IMR-90 (cell line): ENCODE measurements around the gene FAM234A. TPM values are rescaled to one million over a fixed set of nuclear protein-coding genes. Genes with fewer than 3 reads are reported as not detected.

Source experiments
- ATAC-seq: fragments of 200-7000 bp; cut with Tn5 transposase; 2 replicates; pipeline ENCODE4 v1.9.1; 2020; ENCODE audit warnings: low read depth, mild to moderate bottlenecking, moderate library complexity
- BruUV-seq: library from RNA; stranded (reverse); fragments of 400-500 nt; replicated peaks from 2 replicates; lab custom pipeline; 2021; lab: Mats Ljungman, UMichigan
- CTCF ChIA-PET: fragments of 300-600 bp; formaldehyde crosslinking; extraction: SDS; loops from one replicate; lab custom pipeline; 2021; ENCODE audit warnings: antibody characterized with exemption; lab: Yijun Ruan, JAX
- POLR2A ChIA-PET: fragments of 300-600 bp; sonication (Branson Sonifier 250); formaldehyde crosslinking; loops from one replicate; lab custom pipeline; 2022; ENCODE audit warnings: antibody characterized with exemption; ENCODE audit not compliant: unreplicated experiment; lab: Charles Lee
- DNase-seq: peaks from one replicate; pipeline ENCODE4 v3.0.0; 2013
- H2AFZ ChIP-seq: replicated peaks from 2 replicates; pipeline ENCODE3; 2013; ENCODE audit warnings: low read length, mild to moderate bottlenecking; ENCODE audit not compliant: poor library complexity
- H2AK5ac ChIP-seq: 2 replicates; pipeline ENCODE4 v1.6.1; 2013; ENCODE audit warnings: low read depth, low read length, inconsistent platforms
- H2AK9ac ChIP-seq: replicated peaks from 2 replicates; pipeline ENCODE3; 2013; ENCODE audit warnings: mild to moderate bottlenecking, low read depth, low read length, moderate library complexity; ENCODE audit not compliant: poor library complexity
- H2BK120ac ChIP-seq: 2 replicates; pipeline ENCODE4 v1.6.1; 2013; ENCODE audit warnings: low read depth, low read length, inconsistent platforms
- H2BK15ac ChIP-seq: 3 replicates; pipeline ENCODE4 v1.6.1; 2013; ENCODE audit warnings: low read depth, low read length, inconsistent platforms
- H2BK20ac ChIP-seq: 2 replicates; pipeline ENCODE4 v1.6.1; 2013; ENCODE audit warnings: low read depth, mild to moderate bottlenecking, inconsistent platforms, low read length, moderate library complexity
- H2BK5ac ChIP-seq: 2 replicates; pipeline ENCODE4 v1.6.1; 2013; ENCODE audit warnings: mild to moderate bottlenecking, low read depth, low read length, inconsistent platforms; ENCODE audit not compliant: poor library complexity, severe bottlenecking
- H3K14ac ChIP-seq: replicated peaks from 2 replicates; pipeline ENCODE4 v1.6.1; 2013; ENCODE audit warnings: low read depth, low read length, inconsistent platforms
- H3K18ac ChIP-seq: 2 replicates; pipeline ENCODE4 v1.6.1; 2013; ENCODE audit warnings: low read depth, low read length, control low read depth
- H3K23ac ChIP-seq: 2 replicates; pipeline ENCODE4 v1.6.1; 2013; ENCODE audit warnings: low read depth, low read length, inconsistent platforms
- H3K27ac ChIP-seq: 2 replicates; pipeline ENCODE4 v1.5.1; 2013; ENCODE audit warnings: mild to moderate bottlenecking, control low read depth, low read length; ENCODE audit not compliant: insufficient read depth
- H3K27me3 ChIP-seq: 2 replicates; pipeline ENCODE4 v1.6.1; 2013; ENCODE audit warnings: low read length; ENCODE audit not compliant: control insufficient read depth, insufficient read depth
- H3K36me3 ChIP-seq: 2 replicates; pipeline ENCODE4 v1.6.1; 2013; ENCODE audit warnings: low read length, mixed read lengths; ENCODE audit not compliant: control insufficient read depth, insufficient read depth
- H3K4ac ChIP-seq: 2 replicates; pipeline ENCODE4 v1.6.1; 2013; ENCODE audit warnings: low read depth, low read length, inconsistent platforms
- H3K4me1 ChIP-seq: 2 replicates; pipeline ENCODE4 v1.6.1; 2013; ENCODE audit warnings: low read length, mixed read lengths; ENCODE audit not compliant: control insufficient read depth, insufficient read depth
- H3K4me2 ChIP-seq: 2 replicates; pipeline ENCODE4 v1.6.1; 2013; ENCODE audit warnings: low read depth, mild to moderate bottlenecking, control low read depth, low read length, moderate library complexity
- H3K4me3 ChIP-seq: 2 replicates; pipeline ENCODE4 v1.5.1; 2013; ENCODE audit warnings: low read depth, mild to moderate bottlenecking, control low read depth, low read length, moderate library complexity; ENCODE audit not compliant: insufficient read depth
- H3K56ac ChIP-seq: 2 replicates; pipeline ENCODE4 v1.6.1; 2013; ENCODE audit warnings: low read length, inconsistent platforms; ENCODE audit not compliant: insufficient read depth; ENCODE audit errors: extremely low read depth
- H3K79me1 ChIP-seq, 2 experiments: 2 replicates each; pipeline ENCODE4 v1.6.1; 2013; ENCODE audit warnings: low read length in 2 of 2, inconsistent platforms in 1 of 2, low read depth in 1 of 2
- H3K9ac ChIP-seq: 2 replicates; pipeline ENCODE4 v1.6.1; 2013; ENCODE audit warnings: low read depth, low read length, control low read depth
- H3K9me1 ChIP-seq: 2 replicates; pipeline ENCODE4 v1.6.1; 2013; ENCODE audit warnings: low read length, inconsistent platforms; ENCODE audit not compliant: insufficient read depth
- H3K9me3 ChIP-seq: 2 replicates; pipeline ENCODE4 v1.6.1; 2013; ENCODE audit warnings: low read length; ENCODE audit not compliant: control insufficient read depth, insufficient read depth
- H4K20me1 ChIP-seq: 2 replicates; pipeline ENCODE4 v1.6.1; 2013; ENCODE audit warnings: low read length, inconsistent platforms; ENCODE audit not compliant: insufficient read depth
- H4K5ac ChIP-seq: 2 replicates; pipeline ENCODE4 v1.6.1; 2013; ENCODE audit warnings: mild to moderate bottlenecking, low read depth, low read length, control low read depth
- H4K8ac ChIP-seq, 2 experiments: 2 replicates each; pipeline ENCODE4 v1.6.1; 2013; ENCODE audit warnings: low read depth in 2 of 2, low read length in 2 of 2, control low read depth in 1 of 2, inconsistent platforms in 1 of 2
- H4K91ac ChIP-seq: 2 replicates; pipeline ENCODE4 v1.6.1; 2013; ENCODE audit warnings: low read depth, low read length, inconsistent platforms; ENCODE audit not compliant: insufficient read depth
- FOS ChIP-seq: fragments of 150-350 bp; IDR thresholded peaks from 2 replicates; pipeline ENCODE4 v1.6.1; 2016; ENCODE audit warnings: low read depth, low read length
- NFE2L2 ChIP-seq: fragments of 150-350 bp; IDR thresholded peaks from 2 replicates; pipeline ENCODE4 v1.6.1; 2016; ENCODE audit warnings: low read depth, mild to moderate bottlenecking, low read length
- RAD21 ChIP-seq: IDR thresholded peaks from 2 replicates; pipeline ENCODE4 v1.6.1; 2012; ENCODE audit warnings: low read length, improper control_type of control experiment
- WGBS, 2 experiments: methylation state at CpG; one replicate each; pipeline versions ENCODE4 v1.1.5 to v1.1.7; 2013; ENCODE audit warnings: missing lambda C conversion rate in 2 of 2; ENCODE audit not compliant: insufficient read length in 1 of 2; ENCODE audit errors: extremely low coverage in 2 of 2; 5-methylcytosine and 5-hydroxymethylcytosine counted together
- dilution Hi-C: fragments of 300-500 bp; cut with HindIII; formaldehyde crosslinking; loops from one replicate; pipeline ENCODE4 v1.14.3; 2018; ENCODE audit warnings: low sequenced_read_pairs; ENCODE audit not compliant: unreplicated experiment
- in situ Hi-C: fragments of 300-500 bp; cut with MboI; formaldehyde crosslinking; loops from 3 replicates; pipeline ENCODE4 v1.14.3; 2019; ENCODE audit warnings: low sequenced_read_pairs, inconsistent platforms, mixed read lengths
- intact Hi-C: fragments of 100-400 bp; cut with micrococcal nuclease; formaldehyde crosslinking; loops from 2 replicates; pipeline ENCODE4 v1.10.0; 2022
- polyA plus RNA-seq, 3 experiments: library from polyadenylated mRNA; depleted of rRNA; stranded (reverse); fragments of >200 nt; gene quantifications; 2 replicates each; pipeline ENCODE4 v1.2.3, GENCODE V29; 2012; ENCODE audit warnings: low replicate concordance in 1 of 3
- total RNA-seq: library from RNA; depleted of rRNA; stranded (reverse); fragments of >200 nt; gene quantifications from 2 replicates; pipeline ENCODE4 v1.2.3, GENCODE V29; 2012

The FAM234A gene
- total and polyA plus RNA-seq, 2 of the 4 experiments (the other 2 are of a cell fraction): 30.3 to 64.2 TPM

GRCh38 chr16:259814-260253 is 25.2 kb downstream of the FAM234A start:
- intact Hi-C loops (no loop called here), in situ Hi-C loops (no loop called here), dilution Hi-C loops (no loop called here)
- H2BK20ac ChIP-seq: no peak overlapping the region
- no peak overlapping the region for H2AK9ac ChIP-seq
- H3K56ac ChIP-seq: no peak overlapping the region
- H3K18ac ChIP-seq: no peak overlapping the region
- H3K27me3 ChIP-seq: no peaks in the 10 kb centered on the region
- H4K8ac ChIP-seq: no peak overlapping the region
- no peak overlapping the region for H3K4ac ChIP-seq
- no peaks in the 10 kb centered on the region for H3K4me1 ChIP-seq
- H4K20me1 ChIP-seq: no peaks in the 10 kb centered on the region
- H2BK5ac ChIP-seq: no peak overlapping the region
- H3K4me2 ChIP-seq: no peak overlapping the region
- H2AFZ ChIP-seq: no peak overlapping the region
- no peaks in the 10 kb centered on the region for H3K9me3 ChIP-seq
- no TSS peak for BruUV-seq
- no peak for ATAC-seq
- WGBS, 2 experiments: 89% methylated on average over 12 of the region's 13 CpGs; no CpG with 5 or more reads in 1 of the 2 experiments
- H3K14ac ChIP-seq: no peak overlapping the region
- DNase-seq: no peak
- no peak overlapping the region for H3K9ac ChIP-seq
- no peak overlapping the region for H4K91ac ChIP-seq
- no peak overlapping the region for H2BK120ac ChIP-seq
- no peak overlapping the region for H4K5ac ChIP-seq
- H3K79me1 ChIP-seq: no peaks in the 10 kb centered on the region
- no peak overlapping the region for H2AK5ac ChIP-seq
- H3K36me3 ChIP-seq: peaks cover 46% of the 10 kb centered on the region
- TF ChIP-seq FOS (no peak), NFE2L2 (no peak), RAD21 (no peak)
- H3K23ac ChIP-seq: no peak overlapping the region
- no peak overlapping the region for H3K4me3 ChIP-seq
- H2BK15ac ChIP-seq: no peak overlapping the region
- ChIA-PET CTCF (no interaction called here), POLR2A (no interaction called here)
- no peak overlapping the region for H3K27ac ChIP-seq
- H3K9me1 ChIP-seq: no peaks in the 10 kb centered on the region
